HEK293 (cell line): ENCODE results near the gene B4GALT2.
A peak's percentile ranks its signal among the peaks of the same experiment; 100 is the strongest.

ENCODE experiments used
- AEBP2 ChIP-seq: fragments of 450-650 bp; formaldehyde crosslinking; IDR thresholded peaks from 2 replicates; pipeline ENCODE4 v1.5.1; 2016; ENCODE audit warnings: missing biosample characterization, missing genetic modification characterization, borderline replicate concordance
- GLIS1 ChIP-seq: fragments of 450-650 bp; formaldehyde crosslinking; IDR thresholded peaks from 2 replicates; pipeline ENCODE4 v1.5.1; 2016; ENCODE audit warnings: missing biosample characterization, missing genetic modification characterization
- GLIS2 ChIP-seq: fragments of 450-650 bp; formaldehyde crosslinking; IDR thresholded peaks from 2 replicates; pipeline ENCODE4 v1.5.1; 2016; ENCODE audit warnings: missing biosample characterization, missing genetic modification characterization
- KLF1 ChIP-seq: fragments of 450-650 bp; formaldehyde crosslinking; IDR thresholded peaks from 2 replicates; pipeline ENCODE4 v1.5.1; 2016; ENCODE audit warnings: missing biosample characterization, missing genetic modification characterization
- KLF16 ChIP-seq: fragments of 450-650 bp; formaldehyde crosslinking; IDR thresholded peaks from 2 replicates; pipeline ENCODE4 v1.5.1; 2017; ENCODE audit warnings: missing biosample characterization, missing genetic modification characterization
- PATZ1 ChIP-seq: fragments of 450-650 bp; formaldehyde crosslinking; IDR thresholded peaks from 2 replicates; pipeline ENCODE4 v1.5.1; 2016; ENCODE audit warnings: missing biosample characterization, missing genetic modification characterization
- PRDM10 ChIP-seq: fragments of 450-650 bp; formaldehyde crosslinking; IDR thresholded peaks from 2 replicates; pipeline ENCODE4 v1.5.1; 2016; ENCODE audit warnings: missing biosample characterization, missing genetic modification characterization
- REST ChIP-seq: fragments of 450-650 bp; formaldehyde crosslinking; IDR thresholded peaks from 2 replicates; pipeline ENCODE4 v1.5.1; 2016; ENCODE audit warnings: missing biosample characterization, missing genetic modification characterization
- SP3 ChIP-seq: fragments of 450-650 bp; formaldehyde crosslinking; IDR thresholded peaks from 2 replicates; pipeline ENCODE4 v1.5.1; 2016; ENCODE audit warnings: missing biosample characterization, missing genetic modification characterization
- ZBTB48 ChIP-seq: fragments of 450-650 bp; formaldehyde crosslinking; IDR thresholded peaks from 2 replicates; pipeline ENCODE4 v1.5.1; 2016; ENCODE audit warnings: missing biosample characterization, missing genetic modification characterization
- ZIC2 ChIP-seq: fragments of 450-650 bp; formaldehyde crosslinking; IDR thresholded peaks from 2 replicates; pipeline ENCODE4 v1.5.1; 2016; ENCODE audit warnings: missing biosample characterization, missing genetic modification characterization
- ZNF148 ChIP-seq: fragments of 450-650 bp; formaldehyde crosslinking; IDR thresholded peaks from 2 replicates; pipeline ENCODE4 v1.5.0; 2017; ENCODE audit warnings: missing biosample characterization, missing genetic modification characterization, borderline replicate concordance
- ZNF221 ChIP-seq: fragments of 450-650 bp; formaldehyde crosslinking; IDR thresholded peaks from 2 replicates; pipeline ENCODE4 v1.5.1; 2017; ENCODE audit warnings: missing biosample characterization, missing genetic modification characterization, borderline replicate concordance
- ZNF248 ChIP-seq: fragments of 450-650 bp; formaldehyde crosslinking; IDR thresholded peaks from 2 replicates; pipeline ENCODE4 v1.5.1; 2017; ENCODE audit warnings: missing biosample characterization, missing genetic modification characterization
- ZNF335 ChIP-seq: fragments of 450-650 bp; formaldehyde crosslinking; conservative IDR thresholded peaks from 2 replicates; pipeline ENCODE4 v1.5.1; 2016; ENCODE audit warnings: missing biosample characterization, missing genetic modification characterization
- ZNF341 ChIP-seq: fragments of 450-650 bp; formaldehyde crosslinking; IDR thresholded peaks from 2 replicates; pipeline ENCODE4; 2016; ENCODE audit warnings: low read depth, missing biosample characterization, missing genetic modification characterization
- ZNF610 ChIP-seq: fragments of 450-650 bp; formaldehyde crosslinking; IDR thresholded peaks from 2 replicates; pipeline ENCODE4 v1.5.1; 2016; ENCODE audit warnings: missing biosample characterization, missing genetic modification characterization, borderline replicate concordance
- ZNF626 ChIP-seq: fragments of 450-650 bp; sonication (Bioruptor Pico); formaldehyde crosslinking; IDR thresholded peaks from 2 replicates; pipeline ENCODE4 v1.5.1; 2018; ENCODE audit warnings: missing biosample characterization, missing genetic modification characterization, inconsistent platforms
- ZNF677 ChIP-seq: fragments of 450-650 bp; IDR thresholded peaks from 2 replicates; pipeline ENCODE4 v1.5.0; 2018; ENCODE audit warnings: missing biosample characterization, mild to moderate bottlenecking, missing genetic modification characterization, moderate library complexity
- ZNF776 ChIP-seq: fragments of 450-650 bp; formaldehyde crosslinking; IDR thresholded peaks from 2 replicates; pipeline ENCODE4 v1.5.0; 2017; ENCODE audit warnings: missing biosample characterization, missing genetic modification characterization, borderline replicate concordance

The B4GALT2 gene

GRCh38 chr1:43947874-43948437 is 31.1 kb upstream of the B4GALT2 start (continued):
- no peak for TF ChIP-seq REST
- TF ChIP-seq ZNF776 (tag by site-specific recombination): no peak
- 0 out of 2 replicates have a peak, but pooled peaks have one; percentile 21 for TF ChIP-seq ZBTB48 (tag by site-specific recombination)
- TF ChIP-seq GLIS2 (tag by site-specific recombination): no peak
- no peak for TF ChIP-seq KLF1 (tag by site-specific recombination)
- TF ChIP-seq ZNF335 (tag by site-specific recombination): peak; percentile 98
- no peak for TF ChIP-seq ZNF221 (tag by site-specific recombination)
- no peak for TF ChIP-seq PATZ1 (tag by site-specific recombination)
- TF ChIP-seq ZNF610 (tag by site-specific recombination): no peak
- no peak for TF ChIP-seq AEBP2 (tag by site-specific recombination)
- no peak for TF ChIP-seq ZNF626 (tag by site-specific recombination)
- no peak for TF ChIP-seq SP3 (tag by site-specific recombination)
- no peak for TF ChIP-seq ZNF341
- no peak for TF ChIP-seq GLIS1 (tag by site-specific recombination)
- no peak for TF ChIP-seq ZNF148 (tag by site-specific recombination)
- TF ChIP-seq ZNF248 (tag by site-specific recombination): no peak
- peak; percentile 51 for TF ChIP-seq ZIC2 (tag by site-specific recombination)
- no peak for TF ChIP-seq ZNF677 (tag by site-specific recombination)
- TF ChIP-seq KLF16: no peak
- TF ChIP-seq PRDM10 (tag by site-specific recombination): no peak
